ENCODE measurements around the gene SUZ12.

DNA sequence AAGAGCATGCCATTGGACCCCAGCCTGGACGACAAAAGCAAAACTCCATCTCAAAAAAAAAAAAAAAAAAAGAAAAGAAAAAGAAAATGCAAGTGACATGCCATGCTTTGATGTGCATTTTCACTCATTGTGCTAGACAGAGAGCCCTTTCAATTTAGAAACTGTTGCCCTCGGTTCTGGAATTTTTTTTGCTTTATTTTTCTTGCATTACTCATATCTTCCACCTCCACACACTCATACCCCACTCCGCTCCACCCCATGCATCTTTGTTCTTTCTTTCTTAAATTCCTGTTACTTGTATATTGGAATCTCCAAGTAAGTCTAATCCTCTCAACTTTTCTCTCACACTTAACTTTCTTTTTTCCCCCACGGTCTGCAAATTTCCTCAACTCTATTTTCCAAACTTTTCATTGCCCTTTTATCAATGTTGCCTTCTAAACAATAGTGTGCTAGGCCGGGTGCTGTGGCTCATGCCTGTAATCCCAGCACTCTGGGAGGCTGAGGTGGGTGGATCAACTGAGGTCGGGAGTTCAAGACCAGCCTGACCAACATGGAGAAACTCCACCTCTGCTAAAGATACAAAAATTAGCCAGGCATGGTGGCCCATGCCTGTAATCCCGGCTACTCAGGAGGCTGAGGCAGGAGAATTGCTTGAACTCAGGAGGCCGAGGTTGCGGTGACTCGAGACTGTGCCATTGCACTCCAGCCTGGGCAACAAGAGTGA, 16.8 kb upstream of the SUZ12 start:
- TF ChIP-seq CTCF (IDR thresholded peaks at IDR 0.05 in 4 of 5, conservative IDR thresholded peaks at IDR 0.05 in 1 of 5) (no peak), POLR2A (IDR thresholded peaks at IDR 0.05) (no peak)
